HG02759 (cell line): ENCODE data around the gene CNTNAP2.

Experiments
- ATAC-seq: cut with Tn5 transposase; IDR thresholded peaks from one replicate; pipeline ENCODE4 v1.9.1; 2021; ENCODE audit warnings: mild to moderate bottlenecking, moderate library complexity; ENCODE audit not compliant: unreplicated experiment

The CNTNAP2 gene

DNA sequence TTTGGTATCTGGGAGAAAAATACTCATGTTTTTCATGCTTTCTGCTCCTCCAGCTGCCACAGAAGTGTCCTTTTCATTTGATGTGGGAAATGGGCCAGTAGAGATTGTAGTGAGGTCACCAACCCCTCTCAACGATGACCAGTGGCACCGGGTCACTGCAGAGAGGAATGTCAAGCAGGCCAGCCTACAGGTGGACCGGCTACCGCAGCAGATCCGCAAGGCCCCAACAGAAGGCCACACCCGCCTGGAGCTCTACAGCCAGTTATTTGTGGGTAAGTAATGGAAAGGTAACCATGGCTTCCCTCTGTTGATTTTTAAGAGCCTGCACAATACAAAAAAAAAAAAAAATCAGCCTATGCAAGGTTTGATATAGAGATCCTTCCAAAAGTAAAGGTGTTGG is 2030.8 kb downstream of the CNTNAP2 start:
- no peak for ATAC-seq

DNA sequence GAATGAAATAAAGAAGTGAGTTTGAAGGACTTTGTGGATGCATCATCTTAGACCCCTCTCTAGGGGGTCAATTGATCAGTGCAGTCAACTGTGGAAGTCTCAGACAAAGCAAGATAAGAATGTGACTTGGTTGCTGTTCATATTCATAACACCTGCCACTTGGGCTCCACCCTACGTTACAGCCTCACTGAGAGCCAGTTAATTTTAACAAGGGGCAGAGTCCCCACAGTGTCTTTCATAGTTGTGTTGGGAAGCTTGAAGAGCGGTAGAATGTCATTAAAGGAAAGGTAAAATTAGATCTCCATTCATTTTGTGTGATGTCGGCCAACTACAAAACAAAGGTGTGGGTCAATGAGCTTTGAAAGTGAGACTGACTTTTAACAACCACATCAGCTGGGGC is 2031.9 kb downstream of the CNTNAP2 start:
- ATAC-seq, result no peak

DNA sequence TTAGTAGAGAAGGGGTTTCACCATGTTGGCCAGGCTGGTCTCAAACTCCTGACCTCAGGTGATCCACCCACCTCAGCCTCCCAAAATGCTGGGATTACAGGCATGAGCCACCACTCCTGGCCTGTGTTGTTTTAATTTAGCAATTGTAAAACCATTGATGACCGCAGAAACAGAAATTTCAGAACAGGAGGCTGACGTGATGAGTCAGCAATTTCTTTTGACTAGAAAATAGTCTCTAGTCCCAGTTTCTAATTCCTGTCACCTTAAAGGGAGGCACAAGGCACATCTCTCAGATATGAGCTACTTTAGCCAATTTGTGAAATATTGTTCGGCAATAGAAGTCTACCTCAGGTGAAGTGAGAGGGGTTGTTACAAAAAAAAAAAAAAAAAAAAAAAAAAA is 2033.1 kb downstream of the CNTNAP2 start:
- no peak for ATAC-seq

DNA sequence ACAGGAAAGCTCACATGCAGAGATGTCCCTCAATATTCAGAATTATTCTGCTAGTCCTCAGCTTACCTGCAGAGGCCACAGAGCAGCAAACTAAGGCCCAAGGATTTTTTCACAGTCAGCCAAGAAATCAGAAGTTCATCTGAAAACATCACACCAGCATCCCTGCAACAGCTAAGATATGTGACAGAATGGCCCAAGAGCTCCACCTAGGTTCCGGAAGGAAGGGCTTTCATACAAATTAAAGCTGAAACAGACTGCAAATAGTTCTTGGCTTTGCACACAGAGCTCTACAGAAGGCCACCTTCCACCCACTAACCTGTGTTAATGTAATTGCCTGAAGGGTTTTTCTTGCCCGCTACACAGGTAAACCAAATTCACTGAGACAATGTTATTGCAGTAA is 2035.2 kb downstream of the CNTNAP2 start:
- ATAC-seq, result no peak

DNA sequence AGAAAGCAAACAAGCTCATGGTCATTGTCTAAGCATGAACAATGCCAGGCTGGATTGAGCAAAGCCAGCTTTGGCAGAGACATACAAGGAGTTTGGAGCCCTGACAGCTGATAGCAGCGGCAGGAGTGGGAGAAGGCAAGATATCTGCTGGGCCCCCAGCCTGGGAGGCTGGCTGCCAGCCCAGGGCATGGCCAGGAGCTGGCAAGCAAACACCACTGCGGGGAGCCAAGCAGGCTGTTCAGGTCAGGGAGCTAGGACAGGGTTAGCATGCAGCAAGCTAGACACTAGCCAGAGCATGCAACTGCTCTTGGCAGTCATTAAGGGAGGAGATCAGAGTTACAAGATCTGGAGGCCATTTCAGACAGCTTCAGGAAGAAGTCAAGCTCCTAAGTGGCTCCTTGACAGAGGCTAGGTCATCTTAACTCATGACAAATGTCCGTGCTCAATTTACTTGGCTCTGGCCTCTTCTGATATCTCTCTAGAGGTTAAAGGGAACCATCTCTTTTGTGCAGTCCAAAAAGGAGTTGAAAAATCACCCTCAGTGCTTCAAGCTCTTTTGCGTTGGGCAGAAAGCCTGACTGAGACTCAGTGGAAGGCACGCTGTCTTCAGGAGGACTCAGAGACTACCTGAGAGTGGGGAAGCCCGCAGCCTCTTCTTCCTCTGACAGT is 2037.1 kb downstream of the CNTNAP2 start:
- ATAC-seq, result no peak

DNA sequence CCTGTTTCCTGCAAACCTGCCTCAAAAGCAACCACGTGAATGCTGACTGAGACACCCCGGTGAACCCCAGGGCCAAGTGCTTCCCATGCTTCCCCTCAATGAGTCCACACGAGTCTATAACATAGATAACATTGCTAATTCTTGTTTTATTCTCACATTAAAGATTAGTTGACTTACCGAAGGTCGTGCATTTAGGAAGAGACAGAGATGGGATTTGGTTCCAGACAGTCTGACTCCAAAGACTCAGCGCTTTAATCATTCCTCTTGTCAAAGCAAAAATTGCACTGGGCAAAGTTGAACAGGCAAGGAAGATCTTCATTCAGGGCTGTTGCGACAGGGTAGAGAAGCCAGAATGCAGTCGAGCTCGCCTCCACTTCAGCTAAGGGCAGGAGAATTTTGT is 2038.4 kb downstream of the CNTNAP2 start:
- no peak for ATAC-seq

DNA sequence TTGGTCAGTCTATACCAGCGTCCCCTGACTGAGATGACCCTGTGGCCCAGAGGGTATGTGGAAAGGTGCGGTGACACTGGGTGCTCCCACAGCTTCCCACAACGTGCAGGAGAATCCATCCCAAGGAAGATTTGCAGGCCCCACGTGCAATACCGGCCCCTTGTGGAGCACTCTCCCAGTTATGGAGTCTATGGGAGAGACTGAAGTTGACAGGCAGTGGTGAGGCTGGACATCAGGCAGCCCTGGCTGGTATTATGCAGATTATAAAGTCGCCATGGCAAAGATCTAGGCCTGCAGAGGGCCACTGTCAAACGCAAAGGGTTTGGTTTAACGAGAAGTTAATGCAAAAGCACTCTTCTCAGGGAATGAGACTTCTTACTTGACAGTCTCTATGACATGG is 2039.2 kb downstream of the CNTNAP2 start:
- ATAC-seq, result no peak

DNA sequence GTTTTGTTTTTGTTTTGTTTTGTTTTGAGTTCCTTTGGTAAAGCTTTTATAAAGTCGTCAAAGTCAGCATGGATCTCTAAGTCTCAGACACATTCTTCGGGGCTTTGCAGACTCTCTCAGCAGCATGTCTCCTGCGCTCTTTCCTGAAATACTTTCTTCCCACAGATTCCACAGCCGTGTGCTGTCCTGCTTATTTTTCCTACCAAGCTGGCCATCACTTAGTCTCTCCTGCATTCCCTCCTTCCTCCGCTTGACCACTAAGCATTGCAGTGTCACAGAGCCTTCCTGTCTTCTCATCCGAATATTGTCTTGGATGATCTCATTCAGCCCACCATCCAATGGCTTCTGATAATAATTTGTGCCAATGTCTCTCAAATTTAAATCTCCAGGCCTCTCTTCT is 2039.6 kb downstream of the CNTNAP2 start:
- ATAC-seq, result no peak

DNA sequence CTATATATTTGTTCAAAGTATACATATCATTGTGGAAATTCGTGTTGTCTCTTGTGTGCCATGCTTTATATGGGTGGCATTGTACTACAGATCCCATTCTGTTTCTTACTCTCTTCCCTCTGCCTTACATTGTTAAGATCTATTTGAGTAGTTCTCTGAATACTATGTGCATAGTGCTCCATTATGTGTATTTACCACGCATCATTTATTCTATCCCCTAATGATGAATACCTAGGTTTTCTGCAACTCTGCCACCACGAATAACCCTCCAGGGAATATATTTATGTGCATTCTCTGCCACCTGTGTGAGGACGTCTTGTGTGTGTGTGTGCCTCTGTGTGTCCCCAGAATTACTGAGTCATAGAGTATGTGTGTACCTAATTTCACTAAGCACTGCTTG is 2042.7 kb downstream of the CNTNAP2 start:
- no peak for ATAC-seq

DNA sequence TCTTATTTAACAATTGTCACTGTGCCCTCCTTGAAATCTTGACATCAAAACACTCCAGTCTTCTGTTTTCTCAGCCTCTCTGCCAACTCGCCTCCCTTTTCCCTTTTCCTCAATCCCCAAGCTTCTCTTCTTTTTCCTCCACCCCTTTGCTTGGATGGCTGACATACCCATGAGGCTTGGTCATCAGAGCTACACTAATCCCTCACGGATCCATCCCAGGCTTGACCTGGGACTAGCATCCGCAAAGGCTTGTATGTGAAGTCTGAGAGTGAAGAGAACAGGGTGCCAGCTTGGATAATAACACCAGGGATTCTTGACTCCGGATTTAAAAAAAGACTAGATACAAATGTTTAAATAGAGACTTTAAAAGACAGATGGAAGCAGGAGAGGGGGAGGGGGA is 2045.2 kb downstream of the CNTNAP2 start:
- no peak for ATAC-seq

DNA sequence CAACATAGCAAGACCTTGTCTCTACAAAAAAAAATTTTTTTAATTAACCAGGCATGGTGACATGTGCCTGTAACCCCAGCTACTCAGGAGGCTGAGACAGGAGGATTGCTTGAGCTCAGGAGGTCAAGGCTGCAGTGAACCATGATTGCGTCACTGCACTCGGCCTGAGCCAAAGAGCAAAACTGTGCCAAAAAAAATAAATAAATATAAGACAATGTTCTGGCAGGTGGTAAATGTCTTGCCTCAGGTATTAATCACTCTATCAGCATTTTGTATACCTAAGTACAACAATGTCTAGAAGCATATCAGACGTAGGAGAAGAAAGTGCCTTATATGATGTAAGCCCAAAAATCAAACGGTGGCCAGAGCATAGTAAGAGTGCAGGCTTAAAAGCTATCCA is 2046.2 kb downstream of the CNTNAP2 start:
- ATAC-seq, result no peak

DNA sequence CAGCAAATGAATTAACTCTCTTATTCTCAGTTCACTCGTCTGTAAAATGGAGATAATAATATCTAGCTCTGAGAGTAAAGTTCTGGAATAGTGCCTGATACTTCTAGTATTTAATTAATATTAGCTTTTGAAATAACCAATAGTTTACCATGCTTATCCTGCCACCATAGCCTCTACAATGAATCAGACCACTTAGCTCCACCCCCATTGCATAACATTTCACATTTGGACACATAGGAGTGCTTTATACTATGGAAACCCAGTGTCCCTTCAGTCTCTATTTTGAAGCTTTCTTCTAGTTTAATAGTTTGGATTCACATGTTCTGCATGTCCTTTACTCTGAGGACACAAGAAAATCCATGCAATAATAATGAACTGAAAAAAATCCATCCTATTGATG is 2046.6 kb downstream of the CNTNAP2 start:
- no peak for ATAC-seq

DNA sequence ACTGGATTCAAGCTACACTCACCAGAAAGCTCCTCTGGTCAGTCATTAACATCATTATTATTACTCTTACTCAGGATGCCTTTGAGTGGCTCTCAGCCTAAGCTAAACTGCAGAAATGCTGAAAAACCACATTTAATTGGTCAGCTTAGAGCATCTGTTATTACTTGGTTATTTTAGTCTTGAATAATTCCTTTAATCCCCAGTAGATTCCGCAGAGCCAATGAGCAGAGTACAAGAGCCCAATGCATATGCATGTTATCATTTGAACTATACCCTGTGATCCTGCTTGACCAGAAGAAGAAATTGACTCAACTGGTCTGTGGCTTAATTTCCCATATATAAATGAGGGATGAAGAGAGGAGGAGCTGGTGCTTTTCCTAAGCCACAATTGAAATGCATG is 2056.3 kb downstream of the CNTNAP2 start:
- ATAC-seq, result no peak

DNA sequence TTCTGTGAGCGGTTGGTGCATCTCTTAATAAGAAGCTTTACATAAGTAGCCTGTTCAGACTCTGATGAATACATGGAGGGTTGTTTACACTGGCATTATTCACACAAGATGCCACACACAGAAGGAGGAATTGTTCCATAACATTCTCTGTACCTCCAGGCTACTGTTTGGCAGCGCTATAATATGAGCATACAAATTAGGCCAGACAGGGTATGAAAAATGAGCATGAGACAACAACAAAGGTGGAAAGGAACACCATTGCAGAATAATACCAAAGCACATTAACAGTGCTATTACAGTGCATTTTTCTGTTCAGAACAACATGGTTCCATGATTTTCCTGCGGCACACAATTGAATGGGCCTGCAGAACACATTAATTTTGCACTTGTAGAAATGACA is 2056.8 kb downstream of the CNTNAP2 start:
- no peak for ATAC-seq

DNA sequence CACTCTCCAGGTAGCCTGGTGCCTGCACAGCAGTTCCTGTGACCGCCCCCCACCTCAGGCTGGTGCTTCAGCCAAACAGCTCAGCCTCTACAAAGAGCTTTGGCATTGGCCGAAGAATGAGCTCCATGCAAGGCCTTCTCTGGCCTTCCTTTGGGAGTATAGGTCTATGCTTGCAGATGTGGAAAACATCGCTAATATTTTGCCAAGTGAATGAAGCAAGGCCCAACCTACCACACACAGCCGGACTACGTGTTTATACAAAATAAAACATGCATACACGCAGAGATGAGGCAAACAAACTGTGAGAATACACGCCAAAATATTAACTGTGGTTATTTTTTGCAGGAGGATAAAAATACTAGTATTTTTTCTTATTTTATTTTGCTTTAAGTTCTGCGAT is 2057.8 kb downstream of the CNTNAP2 start:
- no peak for ATAC-seq

DNA sequence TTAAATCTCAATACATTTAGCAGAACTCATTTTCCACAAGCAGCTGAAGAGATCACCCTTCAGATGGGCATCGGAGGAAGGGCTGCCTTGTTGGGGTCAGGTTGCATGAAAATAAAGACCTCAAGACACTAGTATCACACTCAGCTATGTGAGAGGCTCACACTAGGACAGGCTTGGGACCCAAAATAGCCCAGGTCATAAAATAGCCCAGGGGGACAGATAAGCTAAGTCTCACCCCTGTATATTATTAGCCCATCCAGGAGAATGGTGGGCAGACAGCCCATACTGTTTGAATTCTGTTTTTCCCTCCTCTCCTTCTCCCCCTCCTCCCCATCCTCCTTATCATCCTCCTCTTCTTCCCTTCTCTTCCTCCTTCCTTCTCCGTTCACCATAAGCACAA is 2058.9 kb downstream of the CNTNAP2 start:
- ATAC-seq, result no peak

DNA sequence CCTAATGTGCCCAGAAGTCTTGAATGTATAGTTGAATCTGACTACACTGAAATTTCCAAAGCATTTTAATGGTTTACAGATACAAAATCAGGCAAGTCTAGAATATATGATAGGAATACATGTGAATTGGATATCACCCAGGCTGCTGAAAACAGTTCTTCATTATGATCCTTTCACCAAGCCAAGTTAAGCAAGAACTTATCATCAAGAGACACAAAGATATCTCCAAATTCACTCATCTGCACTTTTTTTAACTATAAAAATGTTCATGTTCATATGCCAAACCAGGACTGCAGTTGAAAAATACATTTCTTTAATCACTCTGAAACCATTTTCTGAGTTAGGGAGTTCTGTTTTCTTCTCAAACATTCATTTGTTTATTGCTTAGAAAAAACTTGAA is 2061.4 kb downstream of the CNTNAP2 start:
- ATAC-seq, result no peak

DNA sequence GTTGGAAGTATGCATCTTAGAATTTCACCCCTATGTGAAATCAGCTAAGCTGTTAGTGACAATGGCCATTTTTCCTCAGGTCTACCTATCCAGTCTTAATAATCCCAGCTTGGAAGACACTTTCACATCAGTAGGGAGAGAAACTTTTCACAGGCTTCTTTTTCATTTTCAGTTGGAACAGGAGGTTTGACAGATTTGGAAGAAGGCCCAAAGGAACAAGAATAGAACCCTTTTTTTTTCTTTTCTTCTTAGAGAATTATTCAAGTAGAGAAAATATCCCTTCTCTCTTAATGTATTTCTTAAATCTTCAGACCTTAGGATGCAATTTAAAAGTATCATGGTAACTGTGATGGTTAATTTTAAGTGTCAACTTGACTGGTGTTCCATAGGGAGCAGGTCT is 2063.5 kb downstream of the CNTNAP2 start:
- no peak for ATAC-seq

DNA sequence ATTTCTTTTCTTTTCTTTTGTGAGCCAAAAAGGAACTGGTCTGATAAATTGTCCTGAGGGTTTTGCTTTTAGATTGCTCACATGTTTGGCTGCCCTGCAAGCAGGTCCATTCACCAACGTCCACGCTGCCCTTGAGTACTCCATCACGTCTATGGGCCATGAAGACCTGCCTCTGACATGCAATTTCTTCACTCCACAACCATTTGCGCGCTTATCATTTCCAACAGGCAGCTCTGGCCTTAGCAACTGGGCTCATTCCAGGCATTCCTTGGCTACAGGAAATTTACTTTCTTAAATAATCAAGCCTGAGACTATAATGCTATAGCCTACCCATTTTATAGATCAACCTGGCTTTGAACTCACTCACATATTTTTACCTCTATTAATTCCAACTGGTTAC is 2065.7 kb downstream of the CNTNAP2 start:
- no peak for ATAC-seq

DNA sequence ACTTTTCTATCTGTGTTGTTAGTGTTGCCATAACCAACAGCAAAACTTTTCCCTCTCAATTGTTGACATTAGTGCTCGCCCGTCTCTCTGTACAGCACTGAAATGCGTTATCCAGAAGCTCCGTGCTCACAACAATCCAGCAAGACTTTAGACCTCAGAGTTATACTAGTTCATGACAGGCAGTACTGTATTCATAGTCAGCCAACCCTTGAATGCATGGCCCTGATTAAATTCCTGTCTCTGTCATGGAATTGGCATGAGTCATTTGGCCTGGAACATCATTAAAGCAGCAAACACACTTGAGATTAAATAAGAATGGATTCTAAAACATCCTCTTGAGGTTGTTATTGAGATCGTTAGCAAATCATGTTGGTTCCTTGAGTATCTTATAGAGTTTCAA is 2068.4 kb downstream of the CNTNAP2 start:
- ATAC-seq, result no peak

DNA sequence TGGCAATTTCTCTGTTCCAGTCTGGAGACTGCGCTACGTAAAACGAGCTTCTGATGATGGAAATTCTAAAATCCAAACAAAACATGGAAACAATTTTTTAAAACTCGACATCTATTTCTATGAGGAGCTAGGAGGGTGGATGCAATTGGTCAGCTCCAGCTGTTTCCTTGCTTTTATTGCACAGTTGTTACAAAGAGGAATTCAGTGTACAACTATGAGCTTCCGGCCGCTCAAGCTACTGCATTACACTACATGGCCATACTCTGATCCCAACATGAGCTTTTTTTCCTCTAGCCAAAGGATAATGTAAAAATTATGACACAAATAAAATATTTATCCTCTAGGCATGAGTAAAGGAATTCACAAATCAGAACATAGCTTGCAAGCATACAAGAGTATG is 2070.9 kb downstream of the CNTNAP2 start:
- ATAC-seq, result no peak

DNA sequence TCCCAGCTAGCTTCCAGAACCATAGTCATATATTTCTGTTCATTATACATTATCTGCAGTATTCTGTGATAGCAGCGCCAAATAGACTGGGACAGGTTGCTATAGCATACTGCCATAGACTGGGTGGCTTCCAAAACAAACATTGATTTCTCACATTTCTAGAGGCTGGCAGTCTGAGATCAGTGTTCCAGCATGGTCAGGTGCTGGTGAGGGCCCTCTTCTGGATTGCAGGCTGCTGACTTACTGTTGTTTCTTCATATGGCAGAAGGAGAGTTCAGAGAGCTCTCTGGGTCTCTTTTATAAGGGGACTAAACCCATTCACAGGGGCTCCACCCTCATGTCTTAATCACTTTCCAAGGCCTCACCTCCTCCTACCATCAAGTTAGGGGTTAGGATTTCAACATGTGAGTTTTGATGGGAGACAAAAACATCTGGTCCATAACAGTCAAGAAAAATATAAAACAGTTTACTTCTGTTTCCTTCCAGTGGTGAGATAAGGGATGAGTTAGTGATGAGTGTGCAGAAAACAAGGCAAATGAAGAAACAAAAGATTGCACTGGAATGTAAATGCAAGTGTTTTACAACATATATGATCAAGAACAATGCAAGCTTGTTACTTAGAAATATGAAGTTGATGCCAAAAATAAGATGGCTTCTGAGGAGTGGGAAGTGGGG is 2074.9 kb downstream of the CNTNAP2 start:
- ATAC-seq, result no peak

DNA sequence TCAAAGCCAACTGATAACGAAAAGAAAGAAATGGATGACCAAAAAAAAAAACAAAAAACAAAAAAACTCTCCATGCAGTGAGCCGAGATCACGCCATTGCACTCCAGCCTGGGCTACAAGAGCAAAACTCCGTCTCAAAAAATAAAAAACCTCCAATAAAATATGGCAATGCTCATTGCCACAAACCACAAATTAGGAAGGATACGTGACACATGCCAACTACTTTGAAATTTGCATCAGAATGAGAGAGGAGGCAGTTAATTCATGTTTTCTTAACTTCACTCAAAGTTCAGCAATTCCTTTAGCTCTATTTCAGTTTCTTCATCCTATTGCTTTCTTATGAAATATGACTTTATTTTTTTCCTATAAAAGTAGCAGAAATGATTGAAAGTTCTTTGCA is 2075.9 kb downstream of the CNTNAP2 start:
- ATAC-seq, result no peak
